AG08396 (cell line): Measurements from ENCODE around the gene PLCB4.

Experiments used
- DNase-seq: peaks from one replicate; pipeline ENCODE4 v3.0.0; 2012; ENCODE audit warnings: low spot score, mixed read lengths

The PLCB4 gene

GRCh38 chr20:9103955-9104354 is 35.1 kb downstream of the PLCB4 start:
- DNase-seq = no peak

DNA sequence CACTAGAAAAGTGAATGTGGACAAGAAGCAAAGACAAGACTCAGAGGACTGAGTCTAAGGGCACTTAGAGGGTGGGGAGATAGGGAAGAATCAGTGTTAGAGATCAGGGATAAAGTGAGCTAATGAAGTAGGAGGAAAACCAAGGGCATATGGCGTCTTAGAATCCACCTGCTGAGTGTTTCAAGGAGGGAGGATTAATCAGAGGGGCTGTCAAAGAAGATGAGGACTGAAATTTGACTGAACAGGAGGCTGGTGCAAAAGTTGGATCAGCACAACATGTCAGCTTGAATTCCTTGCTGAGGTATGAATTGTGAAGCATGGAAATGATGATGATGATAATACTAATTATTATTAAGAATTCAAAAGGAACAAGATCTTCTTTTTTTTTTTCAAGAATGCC is 39.4 kb downstream of the PLCB4 start:
- DNase-seq = no peak

- DNase-seq = no peak
Observed at GRCh38 chr20:9109566-9109965, 40.7 kb downstream of the PLCB4 start.

- DNase-seq = peak; percentile 12
Observed at GRCh38 chr20:9110365-9110764, 41.5 kb downstream of the PLCB4 start.

DNA sequence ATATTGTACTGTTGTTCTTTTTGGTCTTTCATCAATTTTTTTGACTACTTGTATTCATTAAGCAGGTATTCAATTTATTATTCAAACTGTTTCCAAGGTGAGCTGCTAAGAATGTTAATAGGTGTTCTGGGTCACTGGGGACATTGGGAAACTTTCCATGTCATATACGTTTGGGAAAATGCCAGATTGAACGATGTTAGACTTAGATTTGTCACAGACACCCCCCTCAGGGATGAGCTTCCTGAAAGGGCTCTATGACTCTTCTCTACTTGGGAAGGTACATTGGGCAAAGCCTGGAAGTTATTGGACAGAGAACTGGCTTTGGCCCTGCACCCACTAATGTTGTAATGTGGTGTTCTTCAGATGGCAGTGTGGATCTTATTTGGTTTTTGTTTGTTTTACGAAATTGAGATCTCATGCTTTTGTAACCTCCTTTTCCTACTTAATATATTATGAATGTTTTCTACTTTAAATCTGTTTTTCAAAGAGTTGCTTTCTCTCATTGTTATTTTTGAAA is 42.1 kb downstream of the PLCB4 start:
- DNase-seq = no peak

DNA sequence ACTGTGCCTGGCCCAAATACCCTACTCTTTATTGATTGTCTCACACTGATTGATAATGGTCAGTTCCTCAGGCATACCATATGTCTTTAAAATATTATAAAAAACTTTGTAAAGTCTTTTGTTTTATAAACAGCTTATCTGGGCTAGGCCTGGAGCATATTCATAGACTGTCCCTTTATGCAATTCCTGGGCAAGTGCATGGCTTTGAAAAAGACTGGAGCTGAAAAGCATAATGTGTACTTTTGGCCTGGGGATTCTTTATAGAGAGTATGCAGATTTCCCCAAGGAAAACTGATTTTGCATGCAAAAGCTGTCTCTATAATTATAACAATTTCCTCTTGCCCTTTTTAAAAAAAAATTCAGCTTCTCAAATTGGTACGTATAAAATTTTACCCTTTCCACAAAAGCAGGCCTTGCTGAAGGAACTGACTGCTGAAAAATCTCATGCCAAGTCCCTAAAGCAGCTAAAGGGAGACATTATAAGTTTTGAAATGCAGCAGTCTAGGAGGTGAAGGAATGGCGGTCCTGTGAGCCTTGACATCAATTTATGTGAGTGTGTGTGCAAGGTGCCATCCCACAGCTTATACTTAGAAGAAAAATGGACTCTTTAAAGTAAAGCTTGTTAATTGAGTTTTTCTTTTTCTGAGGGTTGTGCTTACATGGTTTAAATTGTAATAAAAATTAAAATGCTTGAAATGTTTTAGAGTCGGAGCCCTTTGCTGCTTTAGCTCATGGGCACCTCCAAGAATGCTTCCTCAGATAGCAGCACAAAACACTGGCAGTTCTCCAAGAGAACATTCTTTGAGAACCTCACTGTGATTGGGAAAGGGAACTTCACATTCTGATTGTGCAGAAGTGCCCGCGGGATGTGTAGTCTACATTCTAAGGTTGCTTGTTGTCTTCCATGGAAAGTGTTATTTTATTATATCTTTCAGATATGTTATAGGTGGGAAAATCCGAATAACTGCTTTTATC is 43.9 kb downstream of the PLCB4 start:
- DNase-seq = peak; percentile 55

DNA sequence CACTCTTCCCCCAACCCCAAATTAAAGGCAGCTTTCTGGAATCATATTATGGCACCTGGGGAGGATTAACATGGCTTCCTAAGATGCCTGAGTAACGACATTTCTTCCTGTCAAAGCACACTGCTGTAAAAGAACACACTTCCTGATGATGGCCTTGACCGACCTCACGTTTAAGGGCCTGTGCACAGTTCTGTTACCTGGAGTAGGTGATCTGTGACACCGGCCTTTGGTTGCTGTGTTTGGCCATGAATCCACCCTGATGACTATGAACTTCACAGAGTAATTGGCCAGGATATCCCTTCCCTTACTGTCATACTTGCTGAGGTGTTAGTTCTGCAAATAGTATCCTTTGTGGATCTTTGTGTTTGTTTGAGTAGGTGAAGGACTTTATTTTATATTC is 45.8 kb downstream of the PLCB4 start:
- DNase-seq = no peak

GRCh38 chr20:9117548-9117947 is 48.7 kb downstream of the PLCB4 start:
- no peak for DNase-seq

DNA sequence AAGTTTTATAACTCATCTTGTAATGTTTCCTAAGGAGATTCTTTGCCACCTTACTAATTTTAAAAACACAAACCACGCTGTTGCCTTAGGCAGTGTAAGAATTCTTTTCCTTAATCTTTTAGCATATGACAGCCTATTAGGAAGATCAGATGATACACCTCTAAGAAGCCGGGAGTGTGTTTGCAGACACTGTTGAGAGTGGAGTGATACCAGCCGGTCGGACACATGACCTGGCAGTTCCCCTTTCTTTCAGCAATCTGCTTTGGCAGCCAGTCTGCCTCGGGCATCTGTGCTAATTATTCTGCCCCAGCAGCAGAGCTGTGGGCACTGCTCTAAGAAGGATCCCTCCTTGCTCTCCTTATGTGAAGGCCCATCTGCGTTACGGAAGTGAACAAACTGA is 50.9 kb downstream of the PLCB4 start:
- no peak for DNase-seq

- no peak for DNase-seq
Observed at GRCh38 chr20:9121211-9121610, 52.3 kb downstream of the PLCB4 start.

DNA sequence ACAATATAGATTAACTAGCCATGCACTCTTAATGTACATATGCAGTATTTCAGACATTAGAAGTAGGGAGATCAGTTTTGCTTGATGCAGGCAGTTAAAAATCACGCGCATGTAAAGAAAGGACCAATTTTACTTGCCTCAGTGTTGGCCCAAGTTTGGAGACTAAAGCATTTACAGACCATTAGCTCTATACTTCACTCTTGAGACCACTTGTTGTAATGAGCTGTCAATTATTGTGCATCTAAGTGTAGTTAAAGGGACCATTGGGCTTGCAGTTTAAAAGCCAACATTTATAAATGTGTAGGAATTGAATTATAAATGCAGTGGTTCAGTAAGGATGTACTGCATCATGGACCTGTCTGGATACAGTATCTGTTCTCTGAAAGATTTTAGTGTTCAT is 53.7 kb downstream of the PLCB4 start:
- DNase-seq = no peak

DNA sequence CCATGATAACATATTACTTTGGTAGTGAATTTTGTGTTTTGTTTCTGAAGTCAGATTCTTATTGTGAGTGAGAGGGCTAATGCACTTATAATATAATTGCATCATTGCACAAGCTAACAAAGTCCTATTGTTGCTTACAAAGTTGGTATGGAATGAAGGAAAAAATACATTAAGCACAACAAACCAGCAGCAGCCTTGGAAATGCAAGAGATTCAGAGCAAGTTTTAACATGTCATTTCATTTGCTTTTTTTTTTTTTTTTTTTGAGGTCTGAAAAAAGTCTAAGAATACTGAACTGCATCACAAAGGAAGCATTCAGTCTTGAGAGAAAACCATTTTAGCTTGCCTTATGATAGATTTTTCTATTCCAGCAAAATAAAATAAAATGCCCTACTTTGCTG is 57.6 kb downstream of the PLCB4 start:
- DNase-seq = no peak

DNA sequence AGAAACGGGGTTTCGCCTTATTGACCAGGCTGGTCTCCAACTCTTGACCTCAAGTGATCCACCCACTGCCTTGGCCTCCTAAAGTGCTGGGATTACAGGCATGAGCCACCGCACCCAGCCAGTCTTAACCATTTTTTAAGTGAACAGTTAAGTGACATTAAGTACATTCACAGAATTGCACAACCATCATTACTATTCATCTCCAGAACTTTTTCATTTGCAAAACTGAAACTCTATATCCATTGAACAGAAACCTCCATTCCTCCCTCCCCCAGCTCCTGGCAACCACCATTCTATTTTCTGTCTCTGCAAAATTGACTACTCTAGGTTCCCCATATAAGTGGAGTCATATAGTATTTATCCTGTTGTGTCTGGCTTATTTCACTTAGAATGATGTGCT is 59.7 kb downstream of the PLCB4 start:
- DNase-seq = no peak

DNA sequence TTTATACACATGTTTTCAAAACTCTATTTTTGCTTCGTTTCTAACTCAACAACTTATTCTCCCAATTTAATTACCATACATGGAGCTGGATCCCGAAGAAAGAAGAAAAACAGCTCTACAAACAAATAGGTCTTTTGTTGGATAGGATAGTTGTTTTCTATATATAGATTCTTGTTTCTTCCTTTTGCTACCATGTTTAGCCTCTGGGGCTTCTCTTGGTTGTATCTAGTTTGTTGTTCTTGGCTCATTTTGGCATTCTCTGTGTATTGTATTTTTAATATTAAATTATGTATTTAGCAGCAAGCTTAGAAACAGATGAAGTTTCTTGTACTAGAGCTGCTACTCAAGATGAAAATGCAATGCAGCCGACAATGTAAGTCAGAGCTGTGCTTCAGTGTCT is 60.9 kb downstream of the PLCB4 start:
- no peak for DNase-seq

GRCh38 chr20:9130521-9130920 is 61.6 kb downstream of the PLCB4 start:
- no peak for DNase-seq

DNA sequence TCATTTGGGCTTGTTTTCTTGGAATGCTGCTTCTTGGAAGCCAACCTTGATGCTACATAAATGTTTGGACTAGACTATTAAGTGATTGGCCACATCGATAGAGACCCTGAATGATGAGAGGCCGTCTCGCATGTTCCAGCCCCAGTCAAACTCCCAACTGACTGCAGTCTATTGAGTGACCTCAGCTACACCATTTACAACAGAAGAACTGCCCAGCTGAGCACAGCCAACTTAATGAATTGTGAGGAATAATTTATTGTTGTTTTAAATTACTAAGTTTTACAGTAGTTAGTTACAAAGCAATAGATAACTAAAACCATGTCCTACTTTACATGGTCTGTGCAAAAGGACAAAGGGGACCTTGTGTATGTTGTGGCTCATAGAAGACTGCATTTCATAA is 63.0 kb downstream of the PLCB4 start:
- no peak for DNase-seq

- no peak for DNase-seq
Observed at GRCh38 chr20:9134346-9134745, 65.5 kb downstream of the PLCB4 start.

DNA sequence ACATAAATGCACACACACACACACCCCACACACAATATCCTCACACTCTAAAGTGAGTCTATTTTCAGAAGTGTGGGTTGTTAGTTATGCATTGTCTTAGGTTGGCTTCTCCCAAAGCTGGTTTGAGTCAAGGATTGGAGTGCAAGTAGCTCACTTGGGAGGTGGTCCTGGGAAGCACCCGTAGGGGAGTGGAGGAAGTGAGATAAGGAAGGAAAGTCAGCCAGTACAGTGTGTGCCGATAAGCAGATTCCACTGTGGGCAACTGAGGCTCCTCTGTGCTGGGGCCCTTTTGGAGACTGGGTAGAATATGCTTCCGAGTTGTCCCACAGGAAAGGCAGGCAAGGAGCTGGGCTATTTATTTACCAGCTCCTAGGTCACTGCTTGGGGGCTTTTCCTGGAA is 67.2 kb downstream of the PLCB4 start:
- DNase-seq = no peak

GRCh38 chr20:9137001-9137400 is 68.1 kb downstream of the PLCB4 start:
- DNase-seq = no peak

- DNase-seq = no peak
Observed at GRCh38 chr20:9139106-9139833, 70.4 kb downstream of the PLCB4 start.

- DNase-seq = no peak
Observed at GRCh38 chr20:9140162-9140760, 71.4 kb downstream of the PLCB4 start.

DNA sequence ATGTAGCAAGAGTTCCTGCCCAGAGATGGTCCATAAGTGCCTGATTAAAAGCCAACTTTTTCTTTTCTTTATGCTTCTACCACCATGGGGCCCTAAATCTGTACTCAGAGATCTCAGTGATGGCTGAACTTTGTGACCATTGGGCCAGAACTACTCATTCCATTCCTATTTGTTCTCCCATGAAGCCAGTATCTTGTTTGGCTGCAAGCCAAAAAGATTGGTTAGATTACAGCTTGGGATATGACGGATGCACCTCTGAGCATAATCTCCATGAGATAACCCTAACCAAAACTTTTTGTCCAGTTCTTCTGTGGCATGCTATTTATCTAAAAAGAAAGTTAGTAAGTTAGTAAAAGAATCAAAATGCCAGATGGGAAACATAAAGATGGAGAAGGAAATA is 72.2 kb downstream of the PLCB4 start:
- DNase-seq = no peak

DNA sequence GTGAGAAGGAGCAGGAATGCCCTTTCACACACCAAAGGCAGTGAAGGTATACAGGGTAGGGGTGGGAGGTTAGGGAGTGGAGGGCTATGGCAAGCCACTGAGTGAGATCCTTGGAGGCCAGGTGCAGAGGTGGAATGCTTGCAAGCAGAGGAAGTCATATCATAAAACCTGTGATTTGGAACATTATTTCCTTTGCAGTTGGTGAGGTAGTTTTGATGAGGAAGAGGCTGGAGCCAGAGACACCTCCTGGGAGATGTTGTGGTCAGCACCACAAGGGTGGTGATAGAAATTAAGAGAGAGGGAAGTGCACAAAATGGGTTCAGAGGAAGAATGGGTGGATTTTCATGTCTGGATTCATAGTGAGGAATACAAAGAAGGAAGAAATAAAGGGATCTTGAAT is 73.0 kb downstream of the PLCB4 start:
- DNase-seq = no peak
